Spleen (tissue), 11 donors: ENCODE data around the gene ZBTB7C. TPM values are rescaled to one million over a fixed set of nuclear protein-coding genes. Genes with fewer than 3 reads are reported as not detected.
A peak's percentile ranks its signal among the peaks of the same experiment; 100 is the strongest.

ENCODE experiments used
- DNase-seq: peaks from one replicate; pipeline ENCODE4 v3.0.0-alpha.2; 2020
- H3K27ac ChIP-seq, 8 donors: fragments of 200-600 bp; sonication (generic) in 7 of 8; 1 replicate in 4 of 8; 2 replicates in 4 of 8; pipeline versions ENCODE4 v1.5.0 to v1.8.0; 2016 to 2021; ENCODE audit warnings: inconsistent platforms in 4 of 8, mild to moderate bottlenecking in 4 of 8, moderate library complexity in 1 of 8
- H3K27me3 ChIP-seq, 7 donors: fragments of 200-600 bp; sonication (generic) in 6 of 7; replicated peaks in 1 of 7; 1 replicate in 4 of 7; 2 replicates in 3 of 7; pipeline versions ENCODE4 v1.5.0 to v1.8.0; 2016 to 2021; ENCODE audit warnings: inconsistent platforms in 3 of 7, mild to moderate bottlenecking in 1 of 7
- H3K36me3 ChIP-seq, 6 donors: fragments of 200-600 bp; sonication (generic) in 5 of 6; 1 replicate in 4 of 6; 2 replicates in 2 of 6; pipeline versions ENCODE4 v1.5.0 to v1.8.0; 2016 to 2021; ENCODE audit warnings: inconsistent platforms in 2 of 6
- H3K4me1 ChIP-seq, 6 donors: fragments of 200-600 bp; sonication (generic) in 5 of 6; 1 replicate in 3 of 6; 2 replicates in 3 of 6; pipeline versions ENCODE4 v1.5.0 to v1.8.0; 2016 to 2021; ENCODE audit warnings: inconsistent platforms in 3 of 6
- H3K4me3 ChIP-seq, 8 donors: fragments of 200-600 bp; sonication (generic) in 7 of 8; 1 replicate in 4 of 8; 2 replicates in 4 of 8; pipeline versions ENCODE4 v1.5.0 to v1.8.0; 2016 to 2021; ENCODE audit warnings: inconsistent platforms in 4 of 8, mild to moderate bottlenecking in 4 of 8, moderate library complexity in 2 of 8
- H3K9me3 ChIP-seq, 8 donors: fragments of 200-600 bp; sonication (generic) in 7 of 8; 1 replicate in 4 of 8; 2 replicates in 4 of 8; pipeline versions ENCODE4 v1.5.0 to v1.8.0; 2016 to 2021; ENCODE audit warnings: inconsistent platforms in 4 of 8
- POLR2A ChIP-seq, 3 donors: fragments of 450-650 bp; IDR thresholded peaks; one replicate each; pipeline ENCODE4 v1.5.1; 2017; ENCODE audit warnings: antibody characterized with exemption in 3 of 3, mild to moderate bottlenecking in 1 of 3
- POLR2AphosphoS5 ChIP-seq, 3 donors: sonication (generic); formaldehyde crosslinking; IDR thresholded peaks; one replicate each; pipeline ENCODE4 v1.5.1; 2017; ENCODE audit warnings: antibody characterized with exemption in 3 of 3
- WGBS, 5 donors: extraction: QIAGEN DNeasy Blood & Tissue Kit in 3 of 5; methylation state at CpG; one replicate each; pipeline versions ENCODE4 v1.1.5 to v1.1.7; 2013 to 2018; 5-methylcytosine and 5-hydroxymethylcytosine counted together
- intact Hi-C: fragments of 100-400 bp; cut with DNase I; formaldehyde crosslinking; loops from one replicate; pipeline ENCODE4 v1.15.0; 2023; ENCODE audit warnings: low total_unique reads
- polyA plus RNA-seq, 3 donors: library from polyadenylated mRNA; stranded (reverse); fragments of 200-250 nt; gene quantifications; one replicate each; pipeline ENCODE4 v1.2.1, GENCODE V29; 2013
- total RNA-seq, 7 donors: library from RNA; depleted of rRNA in 3 of 7; stranded (reverse); fragments of >200 nt in 3 of 7; fragmentation: NEBNext Ultra II Directional in 4 of 7; extraction: Animal tissue kit (Norgen Biotek cat#: 25700) in 4 of 7; gene quantifications; one replicate each; pipeline versions ENCODE4 v1.1.0 to v1.2.1, GENCODE V29; 2016 to 2021
- TF ChIP-seq, protein P1 (sequence below), 11 experiments: fragments of 200-600 bp in 7 of 11; fragments of 450-650 bp in 4 of 11; sonication (generic) in 4 of 11; IDR thresholded peaks in 8 of 11; conservative IDR thresholded peaks in 3 of 11; 1 replicate in 7 of 11; 2 replicates in 4 of 11; pipeline versions ENCODE4 v1.4.0 to v1.8.0; 2016 to 2021; ENCODE audit warnings: antibody characterized with exemption in 11 of 11, inconsistent platforms in 4 of 11, mild to moderate bottlenecking in 1 of 11
- donor health status: healthy with polysubstance abuse.
- donor health status: DM: no; HTN: no; CAD: no; lungs with moderate emphysema.
- donor health status: DM: no; HTN: no; CAD: no.
- donor health status: Bipolar disorder and iron deficiency.
- donor health status: healthy.
- donor health status: DM: no; HTN: no; CAD: no.
- donor health status: DM: yes; HTN: yes; CAD: no.

ZBTB7C gene
- total and polyA plus RNA-seq, 10 donors, result 1.00 to 64.2 (median 18.8) TPM

DNA sequence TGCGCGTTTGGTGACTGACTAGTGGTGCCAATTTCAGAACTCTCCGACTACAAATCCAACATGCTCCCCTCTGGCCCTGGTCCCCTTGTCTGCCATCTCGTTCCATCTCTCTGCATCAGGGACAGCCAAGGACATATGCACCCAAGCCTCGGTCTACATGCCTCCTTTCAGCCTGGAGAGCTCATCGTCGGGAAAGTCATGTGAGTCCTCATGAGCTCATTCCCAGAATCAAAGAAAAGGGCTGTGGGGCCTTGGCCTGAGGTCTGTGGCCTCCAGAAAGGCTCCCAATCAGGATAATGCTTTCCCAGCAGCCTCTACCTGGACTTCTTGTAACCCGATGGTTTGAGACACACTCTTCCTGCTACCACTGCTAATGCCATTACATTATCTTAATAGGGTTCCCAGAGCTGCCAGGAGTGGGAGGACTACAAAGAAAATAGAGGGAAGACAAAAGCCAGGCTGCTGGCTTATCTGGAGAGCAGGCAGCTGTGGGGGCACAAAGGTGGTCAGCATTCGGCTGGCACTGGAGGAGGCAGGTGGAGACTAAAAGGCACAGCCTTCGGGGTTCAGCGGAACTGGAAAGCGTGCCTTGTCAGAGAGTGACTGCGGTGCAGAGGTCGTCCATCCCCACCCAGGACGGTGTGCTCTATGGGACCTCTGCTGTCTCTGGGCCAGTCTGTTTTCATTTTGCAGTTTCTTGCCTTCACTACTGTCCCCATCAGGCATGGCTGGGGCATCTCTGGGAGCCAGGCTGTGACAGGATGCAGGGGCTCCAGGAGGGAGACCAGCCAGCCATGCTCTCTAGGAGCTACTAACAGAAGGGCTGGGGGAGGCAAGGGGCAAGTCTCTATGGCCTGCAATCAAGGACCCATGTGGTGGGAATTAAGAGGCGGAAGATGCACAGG lies 374.3 kb downstream of the ZBTB7C start:
- Histone ChIP-seq H3K27me3 (no peaks in the 10 kb centered on the region), H3K4me3 (no peak overlapping the region), H3K36me3 (peaks cover 0 to 8% (median 0%) of the 10 kb centered on the region in 6 donors), H3K9me3 (no peaks in the 10 kb centered on the region), H3K27ac (peak overlapping the region in 2 of 8 donors; percentile 43 to 74), H3K4me1 (peaks cover 0 to 67% (median 28%) of the 10 kb centered on the region in 6 donors)
- WGBS, 5 donors, result 74 to 87% (median 87%) methylated on average over 16 of the region's 16 CpGs
- TF ChIP-seq POLR2AphosphoS5 (IDR thresholded peaks at IDR 0.05) (no peak), POLR2A (IDR thresholded peaks at IDR 0.05) (no peak)
- TF ChIP-seq, protein P1, sequence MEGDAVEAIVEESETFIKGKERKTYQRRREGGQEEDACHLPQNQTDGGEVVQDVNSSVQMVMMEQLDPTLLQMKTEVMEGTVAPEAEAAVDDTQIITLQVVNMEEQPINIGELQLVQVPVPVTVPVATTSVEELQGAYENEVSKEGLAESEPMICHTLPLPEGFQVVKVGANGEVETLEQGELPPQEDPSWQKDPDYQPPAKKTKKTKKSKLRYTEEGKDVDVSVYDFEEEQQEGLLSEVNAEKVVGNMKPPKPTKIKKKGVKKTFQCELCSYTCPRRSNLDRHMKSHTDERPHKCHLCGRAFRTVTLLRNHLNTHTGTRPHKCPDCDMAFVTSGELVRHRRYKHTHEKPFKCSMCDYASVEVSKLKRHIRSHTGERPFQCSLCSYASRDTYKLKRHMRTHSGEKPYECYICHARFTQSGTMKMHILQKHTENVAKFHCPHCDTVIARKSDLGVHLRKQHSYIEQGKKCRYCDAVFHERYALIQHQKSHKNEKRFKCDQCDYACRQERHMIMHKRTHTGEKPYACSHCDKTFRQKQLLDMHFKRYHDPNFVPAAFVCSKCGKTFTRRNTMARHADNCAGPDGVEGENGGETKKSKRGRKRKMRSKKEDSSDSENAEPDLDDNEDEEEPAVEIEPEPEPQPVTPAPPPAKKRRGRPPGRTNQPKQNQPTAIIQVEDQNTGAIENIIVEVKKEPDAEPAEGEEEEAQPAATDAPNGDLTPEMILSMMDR (IDR thresholded peaks at IDR 0.05 in 8 of 11, conservative IDR thresholded peaks at IDR 0.05 in 3 of 11), result no peak
- intact Hi-C loops, result no loop called here
- DNase-seq, result peak; percentile 61

DNA sequence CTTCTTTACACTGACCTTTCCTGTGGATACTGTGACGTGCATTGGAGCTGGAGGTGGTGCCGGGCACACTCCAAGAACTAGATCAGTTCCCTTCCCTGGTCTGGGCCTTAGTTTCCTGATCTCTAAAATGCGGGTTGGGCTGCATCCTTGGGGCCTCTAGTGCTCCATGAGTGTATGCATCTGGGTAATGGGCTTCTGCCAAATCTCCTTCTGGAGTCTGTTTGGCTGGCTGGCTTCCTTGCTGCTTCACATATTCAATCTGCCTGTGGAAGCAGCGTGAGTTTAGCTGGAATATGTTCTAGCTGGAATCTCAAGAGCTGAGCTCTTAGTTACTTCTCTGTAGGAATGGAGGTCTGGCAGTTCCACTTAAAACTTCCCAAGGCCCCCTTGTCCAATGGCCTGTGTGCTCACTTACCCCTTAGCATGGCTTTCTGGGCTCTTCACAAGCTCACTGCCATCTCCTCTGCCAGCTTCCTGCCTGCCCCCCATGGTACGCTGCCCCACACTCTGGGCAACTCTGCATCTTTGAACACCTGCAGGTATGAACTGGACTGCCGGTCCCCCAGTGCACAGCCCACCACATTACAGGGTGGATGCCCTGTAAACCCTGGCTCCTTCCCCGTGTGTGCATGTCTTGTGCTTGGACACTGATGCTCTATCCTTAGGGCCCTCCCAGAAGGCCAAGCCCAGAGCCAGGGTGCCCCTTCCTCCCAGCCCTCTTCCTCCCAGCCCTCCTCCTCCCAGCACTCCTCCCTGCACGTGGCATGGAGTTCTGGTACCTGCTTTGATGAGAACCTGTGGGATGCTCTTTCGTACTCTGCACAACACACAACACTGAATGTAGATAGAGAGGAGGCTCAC lies 375.2 kb downstream of the ZBTB7C start:
- intact Hi-C loops, result no loop called here
- peaks cover 0 to 8% (median 0%) of the 10 kb centered on the region in 6 donors for H3K36me3 ChIP-seq
- peaks cover 0 to 66% (median 28%) of the 10 kb centered on the region in 6 donors for H3K4me1 ChIP-seq
- TF ChIP-seq POLR2AphosphoS5 (IDR thresholded peaks at IDR 0.05) (no peak), POLR2A (IDR thresholded peaks at IDR 0.05) (no peak)
- TF ChIP-seq, protein P1 (IDR thresholded peaks at IDR 0.05 in 8 of 11, conservative IDR thresholded peaks at IDR 0.05 in 3 of 11), result no peak
- no peak overlapping the region for H3K4me3 ChIP-seq
- peak overlapping the region in 1 of 8 donors; percentile 11 for H3K27ac ChIP-seq
- no peaks in the 10 kb centered on the region for H3K9me3 ChIP-seq
- no peaks in the 10 kb centered on the region for H3K27me3 ChIP-seq
- WGBS, 5 donors, result 73 to 85% (median 79%) methylated on average over 9 of the region's 9 CpGs
- DNase-seq, result peak; percentile 62

DNA sequence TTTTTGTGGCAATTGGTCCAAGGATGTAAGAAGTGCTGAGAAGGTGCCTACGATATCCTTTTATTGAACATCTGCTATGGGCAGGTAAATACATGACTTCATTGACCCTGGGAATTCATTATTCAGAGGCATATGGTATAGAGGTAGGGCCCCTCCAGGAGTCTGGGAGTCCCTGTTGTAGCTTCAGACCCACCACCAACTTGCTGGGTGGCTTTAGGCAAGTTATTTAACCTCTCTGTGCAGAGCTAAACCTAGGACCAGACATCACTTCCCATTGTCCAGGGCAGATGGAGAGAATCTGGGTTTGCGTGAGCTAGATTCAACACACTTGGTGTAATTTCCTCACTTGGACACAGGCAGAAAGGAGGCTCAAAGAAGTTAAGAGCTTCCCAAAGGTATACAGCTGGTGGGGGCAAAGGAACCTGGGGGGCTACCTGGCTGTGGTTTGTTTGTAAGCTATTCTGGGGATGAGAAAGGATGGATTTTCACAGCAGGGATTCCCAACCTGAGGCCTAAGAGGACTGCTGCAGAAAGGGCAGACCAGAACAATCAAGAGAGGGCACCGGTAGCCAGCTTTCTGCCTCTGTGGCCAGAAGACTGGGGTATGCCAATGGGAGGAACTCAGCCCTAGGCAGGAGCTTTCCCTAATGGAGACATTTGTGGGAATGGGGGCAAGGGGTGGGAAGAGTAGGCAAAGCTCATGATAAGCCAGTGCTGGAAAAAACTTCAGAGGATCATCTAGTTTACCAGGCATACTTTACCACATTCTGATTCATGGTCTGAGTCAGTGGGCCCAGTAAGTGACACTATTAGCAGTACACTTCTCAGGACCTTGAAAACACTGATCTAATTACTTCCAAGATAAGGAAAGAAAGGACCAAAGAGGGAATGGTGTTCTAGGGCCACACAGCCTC lies 376.1 kb downstream of the ZBTB7C start:
- Histone ChIP-seq H3K4me3 (no peak overlapping the region), H3K27ac (peak overlapping the region in 1 of 8 donors; percentile 11), H3K27me3 (no peaks in the 10 kb centered on the region), H3K36me3 (peaks cover 0 to 15% (median 0%) of the 10 kb centered on the region in 6 donors), H3K4me1 (peaks cover 0 to 70% (median 31%) of the 10 kb centered on the region in 6 donors), H3K9me3 (no peaks in the 10 kb centered on the region)
- intact Hi-C loops, result no loop called here
- DNase-seq, result peak; percentile 40
- WGBS, 5 donors, result 95 to 99% (median 98%) methylated on average over 3 of the region's 3 CpGs
- TF ChIP-seq POLR2A (IDR thresholded peaks at IDR 0.05), result no peak
- TF ChIP-seq, protein P1 (IDR thresholded peaks at IDR 0.05 in 8 of 11, conservative IDR thresholded peaks at IDR 0.05 in 3 of 11), result no peak
- no peak for TF ChIP-seq POLR2AphosphoS5 (IDR thresholded peaks at IDR 0.05)
